Measurements from ENCODE around the gene ZNF524.
"Not testable (repeated sequence)": the region's sequence is repeated elsewhere in the genome, so short reads cannot be mapped to it uniquely, and the experiment has no call there.

The ZNF524 gene

GRCh38 chr19:55581145-55581822, 18.8 kb upstream of the ZNF524 start:
- DNase-seq (ENCODE audit: low read depth in 2 of 2), result no peak

DNA sequence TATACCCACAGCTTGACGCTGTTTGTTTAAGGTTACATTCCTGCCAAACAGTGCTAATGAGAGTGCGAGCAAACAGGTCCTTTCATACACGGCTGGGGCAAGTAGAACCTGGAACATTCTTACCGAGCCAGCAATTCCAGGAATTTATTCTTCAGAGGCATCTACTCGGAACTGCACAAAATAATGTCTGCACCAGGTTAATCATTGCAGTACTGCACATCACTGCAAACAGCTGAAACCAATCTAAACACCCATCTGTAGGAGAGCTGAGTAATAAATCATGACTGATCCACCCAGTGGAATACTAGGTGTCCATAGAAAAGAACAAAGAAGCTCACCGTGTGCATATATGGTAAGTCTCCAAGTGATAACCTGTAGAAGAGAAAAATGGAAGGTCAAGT, 18.3 kb upstream of the ZNF524 start:
- DNase-seq (ENCODE audit: low read depth in 2 of 2), result no peak

DNA sequence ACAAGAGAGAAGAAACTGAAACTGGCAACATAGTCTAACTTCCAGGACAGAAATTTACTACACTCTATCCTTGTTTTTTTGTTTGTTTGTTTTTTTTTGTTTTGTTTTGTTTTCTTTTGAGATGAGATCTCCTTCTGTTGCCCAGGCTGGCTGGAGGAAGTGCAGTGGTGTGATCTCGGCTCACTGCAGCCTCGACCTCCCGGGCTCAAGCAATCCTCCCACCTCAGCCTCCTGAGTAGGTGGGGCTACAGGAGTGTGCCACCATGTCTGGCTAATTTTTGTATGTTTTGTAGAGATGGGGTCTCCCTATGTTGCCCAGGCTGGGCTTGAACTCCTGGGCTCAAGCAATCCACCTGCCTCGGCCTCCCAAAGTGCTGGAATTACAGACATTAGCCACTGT, 17.8 kb upstream of the ZNF524 start:
- DNase-seq (ENCODE audit: low read depth in 2 of 2), result not testable (repeated sequence)

DNA sequence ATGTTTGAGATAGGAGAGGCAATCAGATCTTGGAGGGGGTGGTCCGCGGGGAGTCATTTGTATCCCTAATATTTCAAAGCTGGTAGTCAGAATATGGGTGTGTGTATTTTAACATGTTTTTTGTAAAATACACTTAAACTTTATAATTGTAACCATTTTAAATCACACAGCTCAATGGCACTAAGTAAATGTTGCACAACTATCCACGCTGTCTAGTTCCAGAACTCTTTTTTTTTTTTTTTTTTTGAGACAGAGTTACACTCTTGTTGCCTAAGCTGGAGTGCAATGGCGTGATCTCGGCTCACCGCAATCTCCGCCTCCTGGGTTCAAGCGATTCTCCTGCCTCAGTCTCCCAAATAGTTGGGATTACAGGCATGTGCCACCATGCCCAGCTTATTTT, 16.2 kb upstream of the ZNF524 start:
- DNase-seq (ENCODE audit: low read depth in 2 of 2), result not testable (repeated sequence)

GRCh38 chr19:55584871-55585270, 15.2 kb upstream of the ZNF524 start:
- DNase-seq (ENCODE audit: low read depth in 2 of 2), result no peak

- peak in 1 of 2 donors; percentile 65 for DNase-seq (ENCODE audit: low read depth in 2 of 2)
Observed at GRCh38 chr19:55585658-55586339, 14.3 kb upstream of the ZNF524 start.

GRCh38 chr19:55586976-55587668, 13.0 kb upstream of the ZNF524 start:
- DNase-seq (ENCODE audit: low read depth in 2 of 2), result peak; percentile 84 to 88

DNA sequence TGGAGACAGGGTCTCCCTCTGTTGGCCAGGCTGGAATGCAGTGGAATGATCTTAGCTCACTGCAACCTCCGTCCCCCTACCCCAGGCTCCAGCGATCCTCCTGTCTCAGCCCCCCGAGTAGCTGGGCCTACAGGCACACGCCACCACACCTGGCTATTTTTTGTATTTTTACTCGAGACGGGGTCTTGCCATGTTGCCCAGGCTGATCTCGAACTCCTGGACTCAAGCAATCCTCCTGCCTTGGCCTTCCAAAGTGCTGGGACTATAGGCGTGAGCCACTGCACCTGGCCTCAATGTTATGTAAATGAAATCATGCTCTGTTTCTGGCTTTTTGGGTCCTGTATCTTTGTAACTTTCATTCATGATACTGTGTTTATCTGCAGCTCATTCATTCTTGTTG, 11.3 kb upstream of the ZNF524 start:
- DNase-seq (ENCODE audit: low read depth in 2 of 2), result no peak

GRCh38 chr19:55590109-55590508, 10.0 kb upstream of the ZNF524 start:
- no peak for DNase-seq (ENCODE audit: low read depth in 2 of 2)

GRCh38 chr19:55590617-55591016, 9.5 kb upstream of the ZNF524 start:
- no peak for DNase-seq (ENCODE audit: low read depth in 2 of 2)

DNA sequence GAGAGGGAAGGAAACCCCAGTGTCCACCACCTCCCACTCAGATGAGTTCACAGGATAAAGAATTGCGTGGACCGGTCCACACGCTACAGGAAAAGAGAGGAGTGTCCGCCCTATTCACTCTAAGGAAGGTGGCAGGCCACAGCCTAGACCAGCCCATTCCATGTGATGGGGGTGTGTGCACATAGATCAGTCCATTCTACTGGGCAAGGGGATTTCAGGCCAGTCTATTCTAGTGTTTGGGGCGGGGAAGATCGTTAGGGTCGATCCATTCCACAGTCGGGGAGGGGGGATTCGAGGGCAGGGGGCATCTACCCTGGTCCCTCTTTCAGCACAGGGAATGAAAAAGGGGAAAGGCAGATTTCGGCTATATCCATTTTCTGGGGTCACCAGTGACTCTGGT, 8.5 kb upstream of the ZNF524 start:
- no peak for DNase-seq (ENCODE audit: low read depth in 2 of 2)

DNA sequence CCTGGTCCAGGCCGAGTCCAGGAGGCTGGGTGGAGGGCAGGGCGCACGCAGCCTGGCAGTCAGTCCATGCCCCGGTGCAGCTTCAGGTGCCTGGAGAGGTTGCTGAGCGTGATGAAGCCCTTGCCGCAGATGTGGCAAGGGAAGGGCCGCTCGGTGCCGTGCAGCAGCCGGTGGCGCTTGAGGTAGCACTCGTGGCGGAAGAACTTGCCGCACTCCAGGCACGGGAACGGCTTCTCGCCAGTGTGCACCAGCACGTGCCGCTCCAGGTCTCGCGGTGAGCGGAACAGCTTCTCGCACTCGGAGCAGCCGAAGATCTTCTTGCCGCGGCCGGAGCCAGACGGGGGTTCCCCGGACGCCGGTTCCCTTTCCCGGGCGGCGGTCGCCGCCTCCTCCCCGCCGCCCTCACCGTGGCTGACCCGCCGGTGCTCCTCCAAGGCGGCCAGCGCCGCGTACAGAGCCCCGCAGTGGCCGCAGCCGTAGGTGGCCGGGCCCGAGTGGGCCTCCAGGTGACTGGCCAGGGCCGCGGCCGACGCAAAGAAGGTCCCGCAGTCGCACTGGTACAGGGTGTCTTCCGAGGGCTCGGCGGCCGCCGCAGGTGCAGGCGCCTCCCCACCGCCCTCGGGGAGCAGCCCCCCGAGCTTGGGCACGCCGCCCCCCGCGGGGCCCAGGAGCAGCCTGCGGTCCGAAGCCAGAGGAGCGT, 7.5 kb upstream of the ZNF524 start:
- no peak for DNase-seq (ENCODE audit: low read depth in 2 of 2)

- no peak for DNase-seq (ENCODE audit: low read depth in 2 of 2)
Observed at GRCh38 chr19:55593096-55593772, 6.9 kb upstream of the ZNF524 start.

DNA sequence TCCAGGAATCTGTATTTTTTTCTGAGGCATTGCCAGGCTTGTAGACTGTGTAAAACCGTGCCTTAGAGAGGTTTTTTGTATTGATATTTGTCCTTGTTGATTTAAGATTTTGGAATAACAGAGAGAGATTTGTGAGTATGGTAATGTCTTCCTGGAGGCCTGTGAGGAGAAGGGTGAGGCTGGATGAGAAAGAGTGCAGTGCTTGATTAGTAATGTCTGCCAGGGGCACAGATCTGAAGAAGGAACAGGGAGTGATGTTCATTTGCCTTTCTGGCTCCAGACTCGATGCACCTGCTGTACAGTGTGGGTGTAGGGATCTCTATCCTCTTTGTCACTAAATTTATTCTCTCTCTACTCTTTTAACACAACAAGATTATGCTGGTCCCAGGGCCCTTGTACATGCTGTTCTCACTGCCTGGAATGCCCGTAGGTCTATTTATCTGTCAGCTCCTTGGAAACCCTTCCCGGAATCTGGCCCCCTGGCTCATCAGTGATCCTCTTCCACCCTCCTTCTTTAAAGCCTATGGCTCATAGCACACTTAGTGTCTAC, 5.0 kb upstream of the ZNF524 start:
- no peak for DNase-seq (ENCODE audit: low read depth in 2 of 2)

DNA sequence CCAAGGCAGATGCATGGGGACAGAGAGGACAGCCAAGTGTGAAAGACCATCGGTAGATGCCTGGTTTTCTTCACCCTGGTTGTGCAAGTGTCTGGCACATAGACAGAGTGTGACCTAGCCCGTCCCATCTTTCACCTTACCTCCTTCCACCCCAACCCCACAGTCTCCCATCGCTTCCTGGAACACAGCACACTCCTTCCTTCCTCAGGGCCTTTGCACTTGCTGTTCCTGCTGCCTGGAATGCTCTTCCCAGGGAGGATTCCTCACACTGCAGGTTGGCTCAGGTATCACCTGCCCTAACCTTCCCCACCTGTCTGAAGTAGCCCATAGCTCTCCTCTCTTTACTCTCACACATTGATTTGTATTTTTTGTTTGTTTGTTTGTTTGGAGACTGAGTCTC, 3.8 kb upstream of the ZNF524 start:
- no peak for DNase-seq (ENCODE audit: low read depth in 2 of 2)

DNA sequence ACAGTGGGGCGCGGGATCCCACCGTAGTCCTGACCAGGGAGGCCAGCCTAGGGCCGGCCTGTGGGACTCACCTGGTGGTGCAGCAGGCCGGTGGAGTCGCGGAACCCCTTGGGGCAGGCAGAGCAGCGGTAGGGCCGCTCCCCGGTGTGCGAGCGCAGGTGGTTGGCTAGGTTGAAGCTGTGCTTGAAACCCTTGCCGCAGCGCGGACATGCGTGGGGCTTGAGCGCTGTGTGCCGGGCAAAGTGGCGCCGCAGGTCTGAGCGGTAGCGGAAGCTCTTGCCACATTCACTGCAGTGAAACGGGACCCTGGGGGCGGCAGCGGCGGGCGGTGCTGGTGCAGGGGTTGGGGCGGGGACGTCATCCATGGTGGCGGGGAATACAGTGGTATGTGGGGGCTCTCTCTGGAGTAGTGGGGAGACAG, 2.6 kb upstream of the ZNF524 start:
- no peak for DNase-seq (ENCODE audit: low read depth in 2 of 2)

- no peak for DNase-seq (ENCODE audit: low read depth in 2 of 2)
Observed at GRCh38 chr19:55598034-55598433, 2.1 kb upstream of the ZNF524 start.

- peak; percentile 82 to 90 for DNase-seq (ENCODE audit: low read depth in 2 of 2)
Observed at GRCh38 chr19:55598719-55599467, 1.2 kb upstream of the ZNF524 start.

DNA sequence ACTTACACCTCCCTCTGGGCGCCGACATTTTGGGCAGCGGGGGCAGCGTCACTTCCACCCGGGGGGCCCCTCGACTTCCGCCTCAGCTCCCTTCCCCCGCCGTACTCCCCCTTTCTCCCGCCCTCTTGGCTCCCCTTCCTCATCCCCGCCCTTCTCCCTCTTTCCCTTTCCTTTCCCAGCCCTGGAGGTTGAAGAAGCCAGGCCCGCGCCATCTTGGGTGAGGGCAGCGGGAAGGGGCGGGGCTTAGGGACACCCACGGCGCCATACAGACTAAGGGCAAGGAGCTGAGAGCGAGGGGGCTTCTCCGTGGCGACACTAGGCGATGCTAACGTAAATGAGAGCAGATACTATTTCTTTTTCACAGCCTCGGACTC, 633 bp upstream of the ZNF524 start, which contains the start of gene FIZ1:
FIZ1 (minus strand) TSS at position 50 of the 374 bp plus-strand sequence. CDS start 1,652 bp downstream, outside the sequence.
- peak; percentile 92 to 94 for DNase-seq (ENCODE audit: low read depth in 2 of 2)

- DNase-seq (ENCODE audit: low read depth in 2 of 2), result no peak
Observed at GRCh38 chr19:55600662-55601028, 557 bp downstream of the ZNF524 start.

GRCh38 chr19:55601084-55601483, 996 bp downstream of the ZNF524 start:
- no peak for DNase-seq (ENCODE audit: low read depth in 2 of 2)

Measured in stimulated activated CD4-positive, alpha-beta T cell treated with anti-CD3 and anti-CD28 coated beads, Interleukin-1b, Interleukin-23, amount 100 ng/mL, for 4 hours (primary cell).